Cortex of kidney (tissue), 1 donor: ENCODE data around the gene AGBL5.

Experiments used
- DNase-seq: peaks from one replicate; lab custom pipeline; 2025; lab: John Stamatoyannopoulos, UW

AGBL5 gene, protein sequence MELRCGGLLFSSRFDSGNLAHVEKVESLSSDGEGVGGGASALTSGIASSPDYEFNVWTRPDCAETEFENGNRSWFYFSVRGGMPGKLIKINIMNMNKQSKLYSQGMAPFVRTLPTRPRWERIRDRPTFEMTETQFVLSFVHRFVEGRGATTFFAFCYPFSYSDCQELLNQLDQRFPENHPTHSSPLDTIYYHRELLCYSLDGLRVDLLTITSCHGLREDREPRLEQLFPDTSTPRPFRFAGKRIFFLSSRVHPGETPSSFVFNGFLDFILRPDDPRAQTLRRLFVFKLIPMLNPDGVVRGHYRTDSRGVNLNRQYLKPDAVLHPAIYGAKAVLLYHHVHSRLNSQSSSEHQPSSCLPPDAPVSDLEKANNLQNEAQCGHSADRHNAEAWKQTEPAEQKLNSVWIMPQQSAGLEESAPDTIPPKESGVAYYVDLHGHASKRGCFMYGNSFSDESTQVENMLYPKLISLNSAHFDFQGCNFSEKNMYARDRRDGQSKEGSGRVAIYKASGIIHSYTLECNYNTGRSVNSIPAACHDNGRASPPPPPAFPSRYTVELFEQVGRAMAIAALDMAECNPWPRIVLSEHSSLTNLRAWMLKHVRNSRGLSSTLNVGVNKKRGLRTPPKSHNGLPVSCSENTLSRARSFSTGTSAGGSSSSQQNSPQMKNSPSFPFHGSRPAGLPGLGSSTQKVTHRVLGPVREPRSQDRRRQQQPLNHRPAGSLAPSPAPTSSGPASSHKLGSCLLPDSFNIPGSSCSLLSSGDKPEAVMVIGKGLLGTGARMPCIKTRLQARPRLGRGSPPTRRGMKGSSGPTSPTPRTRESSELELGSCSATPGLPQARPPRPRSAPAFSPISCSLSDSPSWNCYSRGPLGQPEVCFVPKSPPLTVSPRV

DNA sequence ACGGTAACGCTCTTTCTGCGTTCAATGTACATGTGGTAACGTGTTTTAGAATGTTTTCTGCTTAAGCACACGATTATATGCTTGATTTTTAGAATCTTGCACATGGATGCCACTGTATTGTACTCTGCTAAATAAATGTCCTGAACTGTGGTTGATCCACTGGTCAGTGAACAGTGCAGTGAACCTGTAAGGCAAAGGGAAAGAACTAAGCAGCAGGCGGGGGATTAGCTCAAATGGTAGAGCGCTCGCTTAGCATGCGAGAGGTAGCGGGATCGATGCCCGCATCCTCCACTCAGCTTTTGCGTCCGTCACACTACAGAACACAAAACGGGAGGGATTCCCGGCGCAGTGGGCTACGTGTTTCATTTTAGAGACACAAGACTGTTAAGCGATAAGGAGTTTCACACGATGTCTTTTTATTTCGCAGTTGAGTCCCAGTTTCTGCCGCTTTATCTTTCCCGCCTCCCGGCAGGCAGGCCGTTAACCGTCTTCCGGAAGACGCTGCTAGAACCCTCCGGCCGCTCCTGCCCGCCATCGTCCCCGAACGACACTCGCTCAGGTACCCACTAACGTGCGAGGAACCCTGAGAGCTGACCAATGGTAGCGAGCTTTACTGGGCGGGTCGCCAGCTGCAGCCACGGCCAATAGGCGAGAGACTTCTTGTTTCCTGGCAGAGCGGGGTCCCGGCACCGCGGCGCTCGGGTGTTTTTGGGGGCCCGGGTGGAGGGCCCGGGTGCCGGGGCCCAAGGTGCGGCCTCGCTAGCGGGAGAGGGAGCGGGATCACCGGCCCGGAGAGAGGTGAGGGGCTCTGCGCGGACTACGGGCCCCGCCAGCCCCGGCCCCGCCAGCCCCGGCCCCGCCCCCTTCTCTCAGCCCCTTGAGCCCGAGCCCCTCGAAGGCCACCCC lies at the start of gene AGBL5:
TSS of gene AGBL5 (plus strand) at position 673 of the 906 bp plus-strand sequence. CDS start 1,291 bp downstream, outside the sequence.
- DNase-seq, result peak; percentile 9

DNA sequence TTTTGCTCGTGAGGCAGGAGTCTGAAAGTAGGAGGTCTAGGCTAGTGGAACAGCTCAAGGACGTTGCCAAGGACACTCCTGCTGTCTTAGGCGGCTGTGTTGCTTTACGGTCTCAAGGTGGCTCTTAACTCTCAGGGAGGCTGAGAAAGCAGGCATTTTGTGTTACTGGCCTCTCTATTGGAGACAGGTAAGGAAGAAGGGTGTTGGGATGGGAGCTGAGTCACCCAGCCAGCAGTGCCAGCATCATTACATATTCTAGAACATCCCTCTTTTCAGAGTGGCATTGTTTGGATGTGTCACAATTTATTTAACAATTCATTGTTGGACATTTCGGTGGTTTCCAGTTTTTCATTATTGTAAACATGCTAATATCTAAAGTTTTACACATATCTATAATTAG lies 49.5 kb upstream of the AGBL5 start:
- no peak for DNase-seq

DNA sequence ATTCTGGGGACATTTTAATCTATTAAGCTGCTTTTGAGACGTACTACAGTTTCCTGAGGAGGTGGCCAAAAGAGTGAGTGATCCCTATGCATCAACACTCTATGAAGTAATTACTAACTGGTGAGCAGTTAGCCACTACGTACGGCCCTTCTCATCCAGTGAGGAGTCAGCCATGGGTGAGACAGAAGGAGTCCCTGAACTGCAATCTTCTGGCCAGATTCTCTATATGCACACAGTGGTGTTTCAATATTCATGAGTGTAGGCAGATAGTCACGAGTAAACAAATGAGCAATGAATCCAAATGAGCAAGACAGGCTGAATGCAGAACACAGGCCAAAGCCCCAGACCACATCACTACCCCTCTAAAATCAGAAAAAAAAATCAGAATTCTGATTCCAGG lies 48.5 kb upstream of the AGBL5 start:
- no peak for DNase-seq

DNA sequence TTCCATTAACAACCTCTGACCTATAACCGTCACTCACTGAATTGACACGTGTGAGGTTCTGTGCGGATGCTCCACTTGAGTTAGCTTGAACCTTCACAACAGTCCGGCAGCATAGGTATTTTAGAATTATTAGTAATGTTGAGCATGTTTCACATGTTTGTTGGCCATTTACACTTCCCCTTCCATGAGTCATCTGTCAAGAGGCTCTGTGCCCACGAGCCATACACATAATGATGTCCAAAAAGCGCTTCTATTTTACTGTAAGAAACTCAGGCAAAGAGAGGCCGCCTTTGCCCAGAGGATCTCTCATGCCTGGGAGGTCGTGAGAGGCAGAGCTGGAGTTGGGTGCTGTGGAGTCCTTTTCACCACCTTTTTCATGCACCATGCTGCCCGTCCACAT lies 47.6 kb upstream of the AGBL5 start:
- no peak for DNase-seq

DNA sequence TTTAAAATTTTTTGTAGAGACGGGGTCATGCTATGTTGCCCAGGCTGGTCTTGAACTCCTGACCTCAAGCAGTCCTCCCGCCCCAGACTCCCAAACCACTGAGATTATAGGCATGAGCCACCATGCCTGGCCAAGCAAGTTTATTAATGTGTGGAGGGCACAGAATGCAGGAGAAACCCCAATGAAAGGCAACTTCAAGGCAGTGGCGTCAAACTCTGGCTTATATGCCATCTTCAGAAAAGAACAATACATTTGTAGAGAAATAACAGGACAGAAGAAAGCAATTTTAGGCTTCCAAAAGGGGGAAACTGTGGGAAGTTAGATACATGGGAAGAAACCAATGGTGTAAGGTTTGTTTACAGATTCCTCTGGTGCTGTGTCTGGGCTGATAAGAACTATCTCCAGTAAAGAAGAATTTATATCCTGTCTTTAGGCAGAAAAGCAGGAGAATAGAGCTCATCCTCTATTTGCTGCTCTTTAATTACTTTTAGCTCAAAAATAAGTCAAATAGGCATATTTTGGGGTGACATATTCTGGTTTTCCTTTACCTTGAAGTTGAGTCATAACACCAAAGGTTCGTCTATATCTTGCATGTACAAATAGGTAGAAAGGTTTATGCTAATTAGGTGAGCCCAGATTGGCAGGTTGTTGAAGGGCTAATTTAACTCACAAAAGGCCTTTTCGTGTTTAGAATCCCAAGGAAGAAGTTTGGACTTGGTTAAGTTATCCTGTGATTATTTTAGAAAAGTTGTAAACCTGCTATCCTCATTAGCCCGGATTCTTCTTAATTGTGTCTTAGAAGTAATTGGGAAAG lies 44.7 kb upstream of the AGBL5 start:
- no peak for DNase-seq

DNA sequence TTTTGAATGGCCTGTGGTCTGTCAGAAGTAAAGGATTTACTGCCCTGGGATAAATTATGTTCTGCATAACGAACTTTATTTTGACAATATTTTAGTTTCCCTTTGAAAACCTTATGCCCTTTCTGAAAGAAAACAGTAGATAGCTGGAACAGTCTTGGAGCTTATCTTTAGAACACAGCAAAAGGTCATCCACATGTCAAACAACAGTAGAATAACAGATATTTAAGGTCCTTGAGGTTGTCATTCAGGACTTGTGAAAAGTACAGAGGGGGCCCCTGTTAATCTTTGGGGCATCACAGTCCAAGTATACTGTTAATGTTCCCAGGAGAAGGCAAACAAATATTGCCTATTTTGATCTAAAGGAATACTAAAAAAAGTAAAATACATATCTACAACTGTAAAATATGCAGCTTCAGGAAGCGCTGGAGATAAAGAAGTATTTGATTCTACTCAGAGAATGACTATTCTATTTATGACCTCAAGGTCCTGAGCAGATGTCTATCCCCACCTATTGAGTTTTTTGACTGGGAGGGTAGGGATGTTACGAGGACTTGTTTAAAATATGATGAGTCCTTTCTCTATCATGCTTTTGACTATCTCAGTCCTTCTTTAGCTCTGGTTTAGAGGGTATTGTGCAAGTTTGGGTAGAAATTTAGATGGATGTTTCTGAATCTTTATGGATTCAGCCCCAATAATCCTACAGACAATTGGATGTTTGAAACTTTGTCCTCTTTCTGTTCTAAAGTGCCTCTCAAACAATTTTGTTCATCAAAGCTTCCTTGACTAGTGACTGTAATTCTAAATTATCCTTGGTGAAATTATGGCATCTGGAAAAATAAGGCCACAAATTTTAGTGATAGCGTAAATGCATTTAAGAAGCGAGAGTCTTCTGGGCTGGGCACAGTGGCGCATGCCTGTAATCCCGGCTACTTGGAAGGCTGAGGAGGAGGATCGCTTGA lies 43.8 kb upstream of the AGBL5 start:
- DNase-seq, result no peak

DNA sequence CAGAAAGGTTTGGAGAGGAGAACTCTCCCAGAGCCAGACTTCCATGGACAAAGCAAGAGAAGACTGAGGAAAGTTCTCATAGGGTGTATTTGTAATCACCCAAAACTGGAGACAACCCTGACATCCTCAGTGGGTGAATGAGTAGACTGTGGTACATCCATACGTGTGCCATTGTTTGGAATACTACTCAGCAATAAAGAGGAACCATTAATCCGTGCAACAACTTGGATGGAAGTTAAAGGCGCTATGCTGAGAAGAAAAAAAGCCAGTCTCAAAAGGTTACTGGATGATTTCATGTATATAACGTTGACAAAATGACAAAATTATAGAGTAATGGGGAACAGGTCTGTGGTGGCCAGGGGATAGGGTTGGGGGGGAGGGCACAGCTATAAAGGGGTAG lies 42.8 kb upstream of the AGBL5 start:
- DNase-seq, result no peak

DNA sequence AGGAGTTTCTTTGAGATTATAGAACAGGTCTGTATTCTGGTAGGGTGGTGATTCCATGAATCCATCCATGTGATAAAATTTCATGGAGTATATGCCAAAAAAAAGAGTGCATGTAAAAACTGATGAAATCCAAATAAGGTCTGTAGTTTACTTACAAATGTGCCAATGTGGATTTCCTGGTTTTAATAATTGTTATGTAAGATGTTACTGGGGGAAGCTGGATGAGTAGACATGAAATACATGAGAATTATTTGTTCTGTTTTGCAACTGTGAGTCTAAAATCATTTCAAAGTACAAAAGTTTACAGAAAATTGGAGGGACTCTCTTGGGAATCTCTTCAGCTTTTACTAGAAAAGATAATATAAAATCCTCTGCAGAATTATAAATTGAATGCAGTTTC lies 42.4 kb upstream of the AGBL5 start:
- DNase-seq, result no peak

DNA sequence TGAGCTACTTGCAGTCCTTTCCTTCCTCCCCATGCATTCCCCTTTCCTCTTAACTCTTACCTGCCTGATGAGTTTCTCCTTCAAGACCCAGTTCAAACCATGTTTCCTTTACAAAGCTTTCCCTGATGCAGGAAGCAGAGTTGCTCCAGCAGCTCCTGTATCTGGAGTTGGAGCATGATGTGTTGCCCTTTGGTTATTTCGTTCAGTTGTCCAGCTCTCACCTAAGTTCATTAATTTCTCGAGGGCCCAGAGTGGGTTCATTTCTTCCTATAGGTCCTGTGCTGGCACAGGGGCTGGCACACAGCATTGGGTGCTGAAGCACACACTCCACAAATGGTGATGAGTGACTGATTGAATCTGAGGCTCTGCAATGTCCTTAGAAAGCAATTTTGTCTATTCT lies 41.8 kb upstream of the AGBL5 start:
- no peak for DNase-seq

DNA sequence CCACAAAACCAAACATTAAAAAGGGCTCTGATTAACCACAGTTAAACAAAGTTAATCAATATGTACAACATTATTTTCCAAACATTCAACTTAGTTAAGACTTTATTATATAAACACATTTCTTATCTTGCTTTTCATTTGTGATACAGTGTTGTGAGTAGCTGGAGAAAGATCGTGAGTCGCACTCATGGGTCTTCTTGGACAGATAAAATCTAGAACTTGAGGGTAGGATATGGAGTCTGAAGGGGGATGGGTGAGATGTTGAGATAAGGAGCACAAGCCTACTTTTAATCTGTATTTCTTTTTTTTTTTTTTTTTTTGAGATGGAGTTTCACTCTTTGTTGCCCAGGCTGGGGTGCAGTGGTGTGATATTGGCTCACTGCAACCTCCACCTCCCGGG lies 41.3 kb upstream of the AGBL5 start:
- DNase-seq, result no peak

DNA sequence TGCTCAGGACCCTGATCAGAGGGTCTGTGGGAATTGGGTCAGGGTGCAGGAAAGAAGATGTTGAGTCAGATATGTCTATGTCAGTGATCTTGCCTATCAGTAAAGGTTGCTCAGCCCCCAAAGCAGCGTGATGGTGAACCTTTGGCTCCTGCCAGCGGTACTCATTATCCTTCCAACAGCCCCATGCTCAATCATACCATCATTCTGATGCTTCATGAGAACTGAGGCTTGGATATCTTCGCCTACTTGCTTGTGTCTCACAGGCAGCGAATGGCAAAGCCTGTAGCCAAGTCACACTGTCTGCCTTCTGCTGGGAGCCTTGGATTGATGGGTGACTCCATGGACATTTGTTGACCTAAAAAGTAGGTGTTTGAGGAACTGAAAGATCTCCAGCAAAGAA lies 37.7 kb upstream of the AGBL5 start:
- no peak for DNase-seq

DNA sequence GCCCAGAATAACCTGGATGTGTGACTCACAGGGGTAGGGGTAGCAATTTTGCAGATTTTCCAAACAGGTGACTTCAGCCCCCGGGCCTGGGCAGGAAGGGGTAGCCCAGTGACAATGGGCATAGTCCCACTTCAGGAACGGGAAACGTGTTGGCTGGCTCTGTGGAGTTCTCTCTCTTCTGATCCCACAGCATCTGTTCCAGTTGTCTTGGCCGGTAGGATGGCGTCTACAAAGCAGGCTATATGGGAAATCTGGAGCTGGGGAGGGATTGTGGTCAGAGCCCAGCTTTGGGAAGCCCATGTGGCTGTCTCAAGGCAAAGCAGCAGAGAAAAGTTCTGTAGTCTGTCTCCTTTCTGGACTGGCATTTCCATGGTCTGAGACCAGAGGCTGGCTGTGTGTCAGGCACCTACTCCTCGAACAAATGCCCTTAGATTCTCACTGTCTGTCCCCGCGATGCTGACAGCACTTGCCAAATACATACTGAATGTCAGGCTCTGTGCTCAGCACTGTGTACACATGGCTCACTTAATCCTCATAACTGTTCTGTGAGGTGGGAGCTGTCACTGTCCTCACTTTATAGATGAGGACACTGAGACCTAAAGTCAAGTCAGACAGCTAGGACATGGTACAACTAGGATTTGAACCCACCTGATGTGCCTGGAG lies 36.6 kb upstream of the AGBL5 start:
- no peak for DNase-seq

DNA sequence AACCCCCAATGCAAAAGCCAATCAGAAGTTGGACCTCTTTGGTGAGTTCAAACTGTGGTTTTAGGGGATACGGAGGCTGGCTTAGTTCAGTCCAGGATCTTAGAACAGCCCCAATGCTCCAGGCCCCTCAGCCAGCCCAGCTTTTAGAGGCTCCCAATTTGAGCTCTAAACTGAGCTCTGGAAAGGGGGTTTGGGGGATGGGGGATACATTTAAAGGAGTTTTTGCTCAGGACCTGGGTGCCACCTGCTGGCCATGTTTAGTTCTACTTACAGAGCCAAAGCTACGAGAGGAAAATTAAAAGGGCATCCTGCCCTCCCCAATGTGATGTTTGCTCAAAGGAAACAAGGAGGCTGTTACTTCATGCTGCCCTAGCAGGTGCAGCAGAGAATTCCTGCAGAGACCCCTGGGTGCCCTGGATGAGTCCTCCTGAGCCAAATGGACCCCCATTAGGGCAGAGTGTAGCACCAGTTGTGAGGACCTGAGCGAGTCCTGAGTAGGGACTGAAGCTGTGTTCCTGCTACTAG lies 34.6 kb upstream of the AGBL5 start:
- no peak for DNase-seq

DNA sequence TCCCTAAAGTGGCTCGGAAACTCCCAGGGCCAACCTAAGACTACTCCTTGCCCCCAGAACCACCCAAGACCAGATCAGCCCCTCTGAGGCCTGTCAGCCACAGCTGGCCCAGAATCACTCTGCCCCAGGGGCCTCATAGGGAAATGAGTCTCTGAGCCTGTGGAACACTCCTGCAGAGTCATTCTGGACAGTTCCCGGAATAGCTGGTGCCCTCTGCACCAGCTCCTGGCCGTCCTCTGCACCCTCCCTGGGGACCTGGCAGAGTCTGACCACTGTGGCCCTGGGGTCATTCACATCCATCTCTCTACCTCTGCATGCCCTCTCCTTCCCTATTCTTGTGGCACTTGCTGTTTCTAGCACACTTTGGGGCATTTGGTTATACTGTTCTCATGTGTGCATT lies 33.3 kb upstream of the AGBL5 start:
- DNase-seq, result no peak

DNA sequence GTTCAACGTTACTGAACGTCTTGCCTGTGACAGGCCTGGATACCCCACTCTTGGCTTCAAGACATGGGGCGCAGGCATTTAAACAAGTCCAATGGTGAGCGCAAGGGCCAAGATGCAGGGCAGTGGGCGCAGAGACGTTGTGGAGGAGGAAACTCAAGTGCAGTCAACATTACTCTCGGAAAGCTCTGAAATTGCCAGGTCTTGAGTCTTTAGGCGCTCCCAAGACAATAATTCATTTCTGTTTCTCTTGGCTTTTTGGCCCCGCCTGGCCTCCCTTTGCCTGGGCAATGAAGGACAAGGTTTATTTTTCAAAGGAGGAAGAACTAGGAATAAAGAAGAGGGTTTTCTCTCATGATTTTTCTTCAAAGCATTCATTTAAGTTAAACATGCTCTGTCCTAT lies 32.0 kb upstream of the AGBL5 start:
- DNase-seq, result no peak

DNA sequence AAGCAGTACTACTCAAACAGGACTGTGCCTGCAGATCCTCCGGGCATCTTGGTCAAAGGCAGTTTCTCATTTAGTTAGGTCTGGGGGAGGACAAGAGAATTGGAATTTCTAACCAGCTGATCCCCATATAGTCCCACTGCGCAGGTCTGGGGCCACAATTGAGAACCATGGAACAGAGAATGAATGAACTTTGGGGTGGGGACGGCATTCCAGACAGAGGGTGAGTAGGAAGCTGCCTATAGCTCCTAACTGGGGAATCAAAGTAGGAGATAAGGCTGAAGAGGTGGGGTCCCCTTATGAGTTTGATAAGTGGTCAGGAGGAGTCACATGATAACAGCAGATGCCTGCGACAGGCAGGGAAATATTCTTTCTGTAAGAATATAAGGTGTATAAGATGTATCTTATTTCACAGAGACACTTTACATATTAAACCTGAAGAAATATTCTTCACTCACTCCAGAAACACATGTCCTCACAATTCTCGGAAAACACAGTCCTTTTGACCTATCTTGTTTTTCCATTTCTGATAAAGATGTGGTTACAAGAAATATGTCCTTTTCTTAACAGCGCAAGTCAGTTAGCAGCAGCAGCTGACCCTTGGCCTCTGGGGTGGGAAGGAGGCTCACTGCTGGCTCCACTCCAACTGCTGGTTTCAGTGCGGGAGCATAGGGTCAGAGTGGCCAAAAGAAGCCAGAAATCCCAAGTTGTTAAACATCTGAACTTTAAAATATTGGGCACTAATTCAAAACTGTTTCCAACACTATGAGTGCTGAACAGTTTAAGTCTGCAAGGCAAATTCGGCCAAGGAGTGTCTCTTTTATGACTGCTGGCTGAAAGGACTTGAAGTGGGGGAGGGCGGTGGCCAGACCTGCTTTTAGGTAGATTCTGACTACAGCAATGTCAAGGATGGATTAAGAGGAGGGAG lies 31.3 kb upstream of the AGBL5 start:
- DNase-seq, result no peak

DNA sequence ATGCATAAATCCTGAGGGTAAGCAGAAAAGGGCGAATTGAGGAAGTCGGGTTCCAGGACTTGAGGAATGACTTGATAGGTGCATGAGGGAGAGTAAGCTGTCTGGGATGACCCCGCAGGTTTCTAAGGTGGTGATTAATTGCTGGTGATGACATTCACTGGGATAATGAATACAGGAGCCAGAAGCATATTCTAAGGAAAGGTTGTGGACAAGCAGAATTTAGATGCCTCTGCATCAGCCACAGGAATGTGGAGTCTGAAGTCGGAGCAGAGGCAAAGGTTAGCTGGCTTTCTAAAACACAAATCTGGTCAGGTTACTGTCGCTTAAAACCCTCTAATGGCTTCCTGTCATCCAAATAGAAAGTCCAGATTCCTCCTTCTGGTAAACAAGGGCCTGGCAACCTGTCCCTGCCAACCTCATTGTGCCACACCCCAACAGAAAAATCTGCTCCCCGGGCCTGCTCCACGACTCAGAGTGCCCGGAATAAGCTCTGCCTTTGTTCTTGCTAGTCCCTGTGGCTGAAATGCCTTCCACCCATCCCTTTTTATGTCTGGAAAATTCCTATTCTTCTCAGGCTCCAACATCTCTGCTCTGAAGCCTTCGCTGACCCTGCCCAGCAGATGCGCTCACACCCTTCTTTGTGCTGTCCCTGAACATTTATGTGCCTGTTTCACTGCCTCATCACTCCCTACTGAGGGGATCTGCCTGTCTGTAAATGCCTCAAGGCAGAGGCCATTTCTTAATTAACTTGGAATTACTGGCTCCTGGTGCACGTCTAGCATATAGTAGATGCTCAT lies 30.0 kb upstream of the AGBL5 start:
- no peak for DNase-seq
